Smooth muscle cell (in vitro differentiated cells): ENCODE measurements around the gene OLFM1. TPM values are rescaled to one million over a fixed set of nuclear protein-coding genes. Genes with fewer than 3 reads are reported as not detected.

Source experiments
- DNase-seq: peaks from one replicate; lab custom pipeline; 2025; ENCODE audit not compliant: unreplicated experiment; lab: John Stamatoyannopoulos, UW
- H2AFZ ChIP-seq: fragments of 200-600 bp; sonication (generic); 2 replicates; pipeline ENCODE4 v1.6.0; 2016; ENCODE audit warnings: antibody characterized with exemption, low read depth, mild to moderate bottlenecking
- H3F3A ChIP-seq: fragments of 200-600 bp; sonication (generic); 2 replicates; pipeline ENCODE4 v1.6.0; 2017; ENCODE audit warnings: antibody characterized with exemption, low read depth
- H3K27ac ChIP-seq: fragments of 200-600 bp; sonication (generic); 2 replicates; pipeline ENCODE4 v1.5.1; 2016; ENCODE audit warnings: low read depth, mild to moderate bottlenecking
- H3K27me3 ChIP-seq: fragments of 200-600 bp; sonication (generic); 2 replicates; pipeline ENCODE4 v1.6.1; 2016; ENCODE audit warnings: low read depth, mild to moderate bottlenecking
- H3K36me3 ChIP-seq: fragments of 200-600 bp; sonication (generic); 2 replicates; pipeline ENCODE4 v1.5.1; 2016; ENCODE audit warnings: low read depth
- H3K4me1 ChIP-seq: fragments of 200-600 bp; sonication (generic); 2 replicates; pipeline ENCODE4 v1.5.1; 2016; ENCODE audit warnings: low read depth
- H3K4me2 ChIP-seq: fragments of 200-600 bp; sonication (generic); 2 replicates; pipeline ENCODE4 v1.6.0; 2016; ENCODE audit warnings: mild to moderate bottlenecking
- H3K4me3 ChIP-seq: fragments of 200-600 bp; sonication (generic); 2 replicates; pipeline ENCODE4 v1.5.1; 2016; ENCODE audit warnings: mild to moderate bottlenecking
- H3K79me2 ChIP-seq: fragments of 200-600 bp; sonication (generic); 2 replicates; pipeline ENCODE4 v1.6.0; 2016; ENCODE audit warnings: low read depth, mild to moderate bottlenecking
- H3K9ac ChIP-seq: fragments of 200-600 bp; sonication (generic); 2 replicates; pipeline ENCODE4 v1.6.0; 2016; ENCODE audit warnings: low read depth
- H3K9me3 ChIP-seq: fragments of 200-600 bp; sonication (generic); replicated peaks from 2 replicates; pipeline ENCODE4 v1.5.1; 2016; ENCODE audit warnings: low read depth
- H4K20me1 ChIP-seq: fragments of 200-600 bp; sonication (generic); 2 replicates; pipeline ENCODE4 v1.6.0; 2016; ENCODE audit warnings: low read depth
- CTCF ChIP-seq: fragments of 200-600 bp; sonication (generic); IDR thresholded peaks from 2 replicates; pipeline ENCODE4 v1.5.1; 2017; ENCODE audit warnings: borderline replicate concordance, mild to moderate bottlenecking, antibody characterized with exemption; ENCODE audit not compliant: insufficient read depth, poor library complexity, severe bottlenecking
- WGBS: methylation state at CpG from one replicate; pipeline ENCODE4 v1.1.7; 2016; ENCODE audit warnings: low lambda C conversion rate; 5-methylcytosine and 5-hydroxymethylcytosine counted together
- polyA plus RNA-seq: library from polyadenylated mRNA; unstranded; fragments of >200 nt; fragmentation: Nextera tagmentation; extraction: Ambion mirVana; gene quantifications from 2 replicates; pipeline ENCODE4 v1.2.1, GENCODE V29; 2016
- total RNA-seq: library from RNA; depleted of rRNA; stranded (reverse); fragments of >200 nt; gene quantifications from 2 replicates; pipeline ENCODE4 v1.2.3, GENCODE V29; 2014

The OLFM1 gene
- total and polyA plus RNA-seq, 2 experiments from 2014 or later = 4.5 to 11.0 TPM

- Histone ChIP-seq H3K27me3 (peaks cover 35% of the 10 kb centered on the region), H3K4me1 (no peaks in the 10 kb centered on the region), H3K4me2 (no peak overlapping the region), H3K36me3 (no peaks in the 10 kb centered on the region), H3K79me2 (no peaks in the 10 kb centered on the region), H3K9me3 (no peaks in the 10 kb centered on the region), H3F3A (no peaks in the 10 kb centered on the region), H2AFZ (no peak overlapping the region), H4K20me1 (no peaks in the 10 kb centered on the region), H3K27ac (no peak overlapping the region), H3K4me3 (no peak overlapping the region), H3K9ac (no peak overlapping the region)
- no peak for DNase-seq
- no peak for TF ChIP-seq CTCF
- WGBS = 93% methylated on average over 16 of the region's 16 CpGs
Measured at GRCh38 chr9:135081731-135082130, 5.7 kb upstream of the OLFM1 start.

- Histone ChIP-seq H3K9me3 (no peaks in the 10 kb centered on the region), H3K4me2 (no peak overlapping the region), H4K20me1 (no peaks in the 10 kb centered on the region), H3K27me3 (peaks cover 32% of the 10 kb centered on the region), H3K27ac (no peak overlapping the region), H2AFZ (no peak overlapping the region), H3K9ac (no peak overlapping the region), H3K4me1 (no peaks in the 10 kb centered on the region), H3K79me2 (no peaks in the 10 kb centered on the region), H3K4me3 (no peak overlapping the region), H3K36me3 (no peaks in the 10 kb centered on the region), H3F3A (no peaks in the 10 kb centered on the region)
- DNase-seq = no peak
- TF ChIP-seq CTCF = no peak
- WGBS = 74% methylated on average over 7 of the region's 7 CpGs
Measured at GRCh38 chr9:135082536-135082935, 4.9 kb upstream of the OLFM1 start.

GRCh38 chr9:135083241-135083810 lies 4.1 kb upstream of the OLFM1 start:
- Histone ChIP-seq H3K36me3 (no peaks in the 10 kb centered on the region), H3F3A (no peaks in the 10 kb centered on the region), H3K9ac (no peak overlapping the region), H3K4me1 (no peaks in the 10 kb centered on the region), H3K4me3 (no peak overlapping the region), H4K20me1 (no peaks in the 10 kb centered on the region), H3K27ac (no peak overlapping the region), H2AFZ (no peak overlapping the region), H3K27me3 (peaks cover 36% of the 10 kb centered on the region), H3K9me3 (no peaks in the 10 kb centered on the region), H3K4me2 (no peak overlapping the region), H3K79me2 (no peaks in the 10 kb centered on the region)
- no peak for DNase-seq
- TF ChIP-seq CTCF = no peak
- 86% methylated on average over 13 of the region's 13 CpGs for WGBS

- no peak overlapping the region for H3K4me3 ChIP-seq
- no peak overlapping the region for H3K4me2 ChIP-seq
- H3F3A ChIP-seq = no peaks in the 10 kb centered on the region
- no peak for DNase-seq
- 80% methylated on average over 8 of the region's 8 CpGs for WGBS
- H3K79me2 ChIP-seq = no peaks in the 10 kb centered on the region
- H4K20me1 ChIP-seq = no peaks in the 10 kb centered on the region
- H3K36me3 ChIP-seq = no peaks in the 10 kb centered on the region
- no peak for TF ChIP-seq CTCF
- H2AFZ ChIP-seq = no peak overlapping the region
- no peaks in the 10 kb centered on the region for H3K4me1 ChIP-seq
- no peak overlapping the region for H3K27ac ChIP-seq
- H3K27me3 ChIP-seq = peaks cover 41% of the 10 kb centered on the region
- no peak overlapping the region for H3K9ac ChIP-seq
- no peaks in the 10 kb centered on the region for H3K9me3 ChIP-seq
Measured at GRCh38 chr9:135083831-135084230, 3.6 kb upstream of the OLFM1 start.
